OCI-LY3 (cell line): ENCODE results near the gene SOX11.

Source experiments
- H2AFZ ChIP-seq: fragments of 200-600, 300-600 bp; shearing (Covaris generic); 2 replicates; pipeline ENCODE4 v1.6.0; 2014; ENCODE audit warnings: antibody characterized with exemption, low read depth, low read length
- H3K27ac ChIP-seq: fragments of 200-600, 300-600 bp; sonication (generic); 2 replicates; pipeline ENCODE4 v1.5.1; 2014; ENCODE audit warnings: mild to moderate bottlenecking, low read length, moderate library complexity, mixed read lengths
- H3K27me3 ChIP-seq: fragments of 200-600, 300-600 bp; sonication (generic); 2 replicates; pipeline ENCODE4 v1.6.1; 2014; ENCODE audit warnings: low read depth, low read length, mixed read lengths
- H3K36me3 ChIP-seq: fragments of 200-600, 300-600 bp; sonication (generic); replicated peaks from 2 replicates; pipeline ENCODE3; 2014; ENCODE audit warnings: low read depth, low read length, mixed read lengths
- H3K4me1 ChIP-seq: fragments of 300-600, 200-600 bp; sonication (generic); 2 replicates; pipeline ENCODE4 v1.6.1; 2014; ENCODE audit warnings: low read length, mixed read lengths
- H3K4me2 ChIP-seq: fragments of 200-600, 300-600 bp; sonication (generic); 2 replicates; pipeline ENCODE4 v1.6.1; 2014; ENCODE audit warnings: low read length, mixed read lengths
- H3K4me3 ChIP-seq: fragments of 300-600, 200-600 bp; sonication (generic); 2 replicates; pipeline ENCODE4 v1.5.1; 2014; ENCODE audit warnings: antibody characterized with exemption, mild to moderate bottlenecking, low read length, moderate library complexity
- H3K79me2 ChIP-seq: fragments of 300-600, 200-600 bp; shearing (Covaris generic); 2 replicates; pipeline ENCODE4 v1.6.1; 2014; ENCODE audit warnings: mild to moderate bottlenecking, low read length, mixed read lengths
- H3K9ac ChIP-seq: fragments of 300-600, 200-600 bp; shearing (Covaris generic); 2 replicates; pipeline ENCODE4 v1.6.0; 2014; ENCODE audit warnings: mild to moderate bottlenecking, low read length, moderate library complexity
- H3K9me3 ChIP-seq: fragments of 200-600, 300-600 bp; shearing (Covaris generic); 2 replicates; pipeline ENCODE4 v1.6.1; 2014; ENCODE audit warnings: low read length, mixed read lengths; ENCODE audit not compliant: insufficient read depth
- H4K20me1 ChIP-seq: fragments of 200-600, 300-600 bp; sonication (generic); 2 replicates; pipeline ENCODE4 v1.6.1; 2016; ENCODE audit warnings: low read length, mixed read lengths; ENCODE audit not compliant: insufficient read depth
- EZH2phosphoT487 ChIP-seq: fragments of 200-600 bp; shearing (Covaris generic); IDR thresholded peaks from 2 replicates; pipeline ENCODE4 v1.6.1; 2018; ENCODE audit warnings: antibody characterized with exemption, mixed run types, low read depth
- TF ChIP-seq, protein P1 (sequence below): fragments of 200-600, 300-600 bp; sonication (generic); IDR thresholded peaks from 2 replicates; pipeline ENCODE4 v1.5.1; 2014; ENCODE audit warnings: antibody characterized with exemption, low read length, low read depth

SOX11 gene

DNA sequence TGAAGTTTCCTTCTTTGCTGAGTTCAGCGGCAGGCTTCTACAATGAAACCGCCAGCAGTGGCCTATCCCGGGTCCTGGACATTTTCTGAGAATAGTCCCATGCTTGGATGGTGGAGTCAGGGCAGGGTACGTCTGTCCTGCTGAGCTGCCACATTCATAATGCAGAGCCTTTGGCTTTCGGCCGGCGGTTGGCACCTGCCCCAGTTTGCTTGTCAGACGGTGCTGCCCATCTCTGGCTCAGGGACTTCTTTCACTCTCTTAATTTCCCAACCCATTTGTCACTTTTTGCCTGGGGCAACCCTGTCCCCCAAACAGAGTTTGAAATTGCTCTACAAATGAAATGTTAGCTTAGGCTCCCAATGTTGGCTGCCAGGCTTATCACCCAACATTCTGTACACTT, 57.2 kb downstream of the SOX11 start:
- Histone ChIP-seq H3K4me2 (no peak overlapping the region), H2AFZ (no peak overlapping the region)

More for the DNA sequence above, 57.2 kb downstream of the SOX11 start:
- no peak for TF ChIP-seq EZH2phosphoT487
- TF ChIP-seq, protein P1, sequence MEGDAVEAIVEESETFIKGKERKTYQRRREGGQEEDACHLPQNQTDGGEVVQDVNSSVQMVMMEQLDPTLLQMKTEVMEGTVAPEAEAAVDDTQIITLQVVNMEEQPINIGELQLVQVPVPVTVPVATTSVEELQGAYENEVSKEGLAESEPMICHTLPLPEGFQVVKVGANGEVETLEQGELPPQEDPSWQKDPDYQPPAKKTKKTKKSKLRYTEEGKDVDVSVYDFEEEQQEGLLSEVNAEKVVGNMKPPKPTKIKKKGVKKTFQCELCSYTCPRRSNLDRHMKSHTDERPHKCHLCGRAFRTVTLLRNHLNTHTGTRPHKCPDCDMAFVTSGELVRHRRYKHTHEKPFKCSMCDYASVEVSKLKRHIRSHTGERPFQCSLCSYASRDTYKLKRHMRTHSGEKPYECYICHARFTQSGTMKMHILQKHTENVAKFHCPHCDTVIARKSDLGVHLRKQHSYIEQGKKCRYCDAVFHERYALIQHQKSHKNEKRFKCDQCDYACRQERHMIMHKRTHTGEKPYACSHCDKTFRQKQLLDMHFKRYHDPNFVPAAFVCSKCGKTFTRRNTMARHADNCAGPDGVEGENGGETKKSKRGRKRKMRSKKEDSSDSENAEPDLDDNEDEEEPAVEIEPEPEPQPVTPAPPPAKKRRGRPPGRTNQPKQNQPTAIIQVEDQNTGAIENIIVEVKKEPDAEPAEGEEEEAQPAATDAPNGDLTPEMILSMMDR = no peak
- Histone ChIP-seq H3K36me3 (no peaks in the 10 kb centered on the region), H3K9me3 (no peaks in the 10 kb centered on the region), H3K9ac (no peak overlapping the region), H3K79me2 (no peaks in the 10 kb centered on the region), H4K20me1 (no peaks in the 10 kb centered on the region), H3K27ac (no peak overlapping the region), H3K27me3 (no peaks in the 10 kb centered on the region), H3K4me1 (no peaks in the 10 kb centered on the region), H3K4me3 (no peak overlapping the region)
